Liver (tissue), 9 donors: ENCODE data around the gene SCGB1D4. TPM values are rescaled to one million over a fixed set of nuclear protein-coding genes. Genes with fewer than 3 reads are reported as not detected.

Experiments
- DNase-seq: peaks from one replicate; pipeline ENCODE4 v3.0.0-alpha.2; 2017; ENCODE audit warnings: low spot score
- H3K27ac ChIP-seq, 2 donors: one replicate each; pipeline ENCODE4 v1.7.0; 2013; ENCODE audit warnings: inconsistent platforms in 2 of 2, low read length in 2 of 2, control low read depth in 1 of 2, low read depth in 1 of 2, mild to moderate bottlenecking in 1 of 2
- H3K27me3 ChIP-seq, 4 donors: one replicate each; pipeline versions ENCODE4 v1.6.1 to v1.7.0; 2013; ENCODE audit warnings: low read length in 3 of 4, inconsistent platforms in 1 of 4, mild to moderate bottlenecking in 1 of 4, moderate library complexity in 1 of 4; ENCODE audit not compliant: control insufficient read depth in 4 of 4, insufficient read depth in 4 of 4
- H3K36me3 ChIP-seq, 4 donors: one replicate each; pipeline versions ENCODE4 v1.6.1 to v1.7.0; 2013; ENCODE audit warnings: low read length in 3 of 4, mild to moderate bottlenecking in 3 of 4, low read depth in 1 of 4, moderate library complexity in 1 of 4; ENCODE audit not compliant: control insufficient read depth in 4 of 4, insufficient read depth in 3 of 4
- H3K4me1 ChIP-seq, 4 donors: one replicate each; pipeline versions ENCODE4 v1.6.1 to v1.7.0; 2013; ENCODE audit warnings: low read length in 3 of 4, mild to moderate bottlenecking in 3 of 4, moderate library complexity in 1 of 4; ENCODE audit not compliant: control insufficient read depth in 4 of 4, insufficient read depth in 4 of 4
- H3K4me3 ChIP-seq, 3 donors: one replicate each; pipeline versions ENCODE4 v1.6.1 to v1.7.0; 2013; ENCODE audit warnings: low read length in 3 of 3, control low read depth in 1 of 3, low read depth in 1 of 3, mild to moderate bottlenecking in 1 of 3
- H3K9ac ChIP-seq, 2 donors: one replicate each; pipeline ENCODE4 v1.7.0; 2013; ENCODE audit warnings: low read length in 2 of 2, mild to moderate bottlenecking in 2 of 2, moderate library complexity in 2 of 2, control low read depth in 1 of 2, low read depth in 1 of 2
- H3K9me3 ChIP-seq, 4 donors: one replicate each; pipeline versions ENCODE4 v1.6.1 to v1.7.0; 2013; ENCODE audit warnings: low read length in 3 of 4; ENCODE audit not compliant: control insufficient read depth in 4 of 4
- ATF3 ChIP-seq: IDR thresholded peaks from 2 replicates; pipeline ENCODE4 v1.6.1; 2016; ENCODE audit warnings: antibody characterized with exemption
- CTCF ChIP-seq: fragments of 150-350 bp; IDR thresholded peaks from 2 replicates; pipeline ENCODE4 v1.5.1; 2017; ENCODE audit warnings: improper control_type of control experiment, low read depth, low read length; ENCODE audit not compliant: missing input control
- EGR1 ChIP-seq, 2 donors: IDR thresholded peaks; 2 replicates each; pipeline ENCODE4 v1.6.1; 2016 to 2018; ENCODE audit warnings: antibody characterized with exemption in 2 of 2, low read depth in 2 of 2
- FOXA1 ChIP-seq: IDR thresholded peaks from 2 replicates; pipeline ENCODE4 v1.6.1; 2016; ENCODE audit warnings: antibody characterized with exemption
- FOXA2 ChIP-seq: IDR thresholded peaks from 2 replicates; pipeline ENCODE4 v1.6.1; 2016; ENCODE audit warnings: antibody characterized with exemption
- GABPA ChIP-seq, 2 donors: IDR thresholded peaks in 1 of 2; conservative IDR thresholded peaks in 1 of 2; 2 replicates each; pipeline ENCODE4 v1.6.1; 2016; ENCODE audit warnings: antibody characterized with exemption in 2 of 2, mild to moderate bottlenecking in 1 of 2, moderate library complexity in 1 of 2
- HNF4A ChIP-seq, 2 donors: conservative IDR thresholded peaks; 2 replicates each; pipeline ENCODE4 v1.6.1; 2016; ENCODE audit warnings: antibody characterized with exemption in 2 of 2, mild to moderate bottlenecking in 2 of 2
- HNF4G ChIP-seq: IDR thresholded peaks from 2 replicates; pipeline ENCODE4 v1.6.1; 2016; ENCODE audit warnings: antibody characterized with exemption
- JUND ChIP-seq, 2 donors: IDR thresholded peaks; 2 replicates each; pipeline ENCODE4 v1.6.1; 2016; ENCODE audit warnings: antibody characterized with exemption in 2 of 2
- MAX ChIP-seq: IDR thresholded peaks from 2 replicates; pipeline ENCODE4 v1.6.1; 2016; ENCODE audit warnings: antibody characterized with exemption
- NR2F2 ChIP-seq: IDR thresholded peaks from 2 replicates; pipeline ENCODE4 v1.6.1; 2016; ENCODE audit warnings: antibody characterized with exemption
- RAD21 ChIP-seq, 2 donors: IDR thresholded peaks; 2 replicates each; pipeline ENCODE4 v1.6.1; 2016; ENCODE audit warnings: antibody characterized with exemption in 2 of 2, mild to moderate bottlenecking in 2 of 2
- REST ChIP-seq: IDR thresholded peaks from 2 replicates; pipeline ENCODE4 v1.6.1; 2016; ENCODE audit warnings: antibody characterized with exemption, mild to moderate bottlenecking
- RXRA ChIP-seq, 2 donors: IDR thresholded peaks; 2 replicates each; pipeline ENCODE4 v1.6.1; 2017 to 2018; ENCODE audit warnings: antibody characterized with exemption in 2 of 2, mild to moderate bottlenecking in 1 of 2
- SP1 ChIP-seq: IDR thresholded peaks from 2 replicates; pipeline ENCODE4 v1.6.1; 2018; ENCODE audit warnings: antibody characterized with exemption, mild to moderate bottlenecking
- TAF1 ChIP-seq: conservative IDR thresholded peaks from 2 replicates; pipeline ENCODE4 v1.6.1; 2016; ENCODE audit warnings: antibody characterized with exemption, mild to moderate bottlenecking
- YY1 ChIP-seq: IDR thresholded peaks from 2 replicates; pipeline ENCODE4 v1.6.1; 2016; ENCODE audit warnings: antibody characterized with exemption, mild to moderate bottlenecking
- ZBTB33 ChIP-seq: IDR thresholded peaks from 2 replicates; pipeline ENCODE4 v1.6.1; 2016; ENCODE audit warnings: antibody characterized with exemption
- WGBS: extraction: QIAGEN DNeasy Blood & Tissue Kit; methylation state at CpG from one replicate; pipeline ENCODE4 v1.1.7; 2013; 5-methylcytosine and 5-hydroxymethylcytosine counted together
- polyA plus RNA-seq, 2 donors: library from polyadenylated mRNA; stranded (reverse) in 1 of 2; unstranded in 1 of 2; fragments of 200-250 nt in 1 of 2; fragments of >200 nt in 1 of 2; fragmentation: Nextera tagmentation in 1 of 2; extraction: Ambion mirVana in 1 of 2; gene quantifications; one replicate each; pipeline versions ENCODE4 v1.2.1 to v1.2.3, GENCODE V29; 2013 to 2015
- total RNA-seq, 2 donors: library from RNA; depleted of rRNA; stranded (reverse); fragments of >200 nt; gene quantifications; one replicate each; pipeline ENCODE4 v1.2.3, GENCODE V29; 2014
- donor health status: healthy.
- donor health status: healthy.
- donor health status: healthy.
- donor health status: healthy.
- donor health status: healthy.

Gene SCGB1D4
- total and polyA plus RNA-seq, 4 donors: not detected

DNA sequence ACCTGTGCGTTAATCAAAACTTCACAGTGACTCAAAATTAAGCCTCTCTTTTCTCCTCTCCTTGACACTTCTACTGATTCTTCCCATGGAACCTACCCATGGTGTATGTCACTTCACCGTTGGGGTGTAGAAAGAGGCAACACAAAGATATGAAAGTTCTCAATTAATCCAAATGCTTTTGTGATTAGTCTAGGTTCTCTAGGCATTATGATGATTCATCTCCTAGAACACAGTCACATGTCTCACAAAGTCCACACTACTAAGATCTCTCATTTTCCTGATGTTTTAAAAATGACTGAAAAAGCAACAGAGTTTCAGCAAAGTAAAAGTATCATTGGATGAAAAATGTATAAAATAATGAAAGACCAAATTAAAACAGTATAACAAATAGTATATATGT lies 42.6 kb downstream of the SCGB1D4 start:
- no peak for TF ChIP-seq SP1
- TF ChIP-seq YY1: no peak
- TF ChIP-seq REST: no peak
- no peak for TF ChIP-seq MAX
- TF ChIP-seq HNF4A (conservative IDR thresholded peaks at IDR 0.05): no peak
- no peak for TF ChIP-seq GABPA (IDR thresholded peaks at IDR 0.05 in 1 of 2, conservative IDR thresholded peaks at IDR 0.05 in 1 of 2)
- TF ChIP-seq FOXA1: no peak
- no peak for TF ChIP-seq RAD21 (IDR thresholded peaks at IDR 0.05)
- no peak for TF ChIP-seq TAF1
- TF ChIP-seq RXRA (IDR thresholded peaks at IDR 0.05): no peak
- Histone ChIP-seq H3K4me1 (no peaks in the 10 kb centered on the region), H3K36me3 (no peaks in the 10 kb centered on the region), H3K27me3 (no peaks in the 10 kb centered on the region), H3K4me3 (no peak overlapping the region), H3K9me3 (peaks cover 8 to 29% (median 11%) of the 10 kb centered on the region in 4 donors), H3K27ac (no peak overlapping the region), H3K9ac (no peak overlapping the region)
- DNase-seq: no peak
- WGBS: 80% methylated on average over 2 of the region's 2 CpGs

GRCh38 chr11:62253999-62254542 lies 44.8 kb downstream of the SCGB1D4 start:
- H3K27me3 ChIP-seq: no peaks in the 10 kb centered on the region
- no peak for TF ChIP-seq RXRA (IDR thresholded peaks at IDR 0.05)
- TF ChIP-seq TAF1: no peak
- no peak for TF ChIP-seq GABPA (IDR thresholded peaks at IDR 0.05 in 1 of 2, conservative IDR thresholded peaks at IDR 0.05 in 1 of 2)
- TF ChIP-seq YY1: no peak
- TF ChIP-seq ATF3: no peak
- TF ChIP-seq ZBTB33: no peak
- no peak for TF ChIP-seq RAD21 (IDR thresholded peaks at IDR 0.05)
- no peak for TF ChIP-seq MAX
- no peak for TF ChIP-seq FOXA2
- TF ChIP-seq SP1: no peak
- TF ChIP-seq FOXA1: no peak
- no peak for TF ChIP-seq EGR1 (IDR thresholded peaks at IDR 0.05; ENCODE audit: low read depth in 2 of 2)
- no peak for TF ChIP-seq NR2F2
- no peak for TF ChIP-seq JUND (IDR thresholded peaks at IDR 0.05)
- TF ChIP-seq HNF4A (conservative IDR thresholded peaks at IDR 0.05): no peak
- TF ChIP-seq REST: no peak
- no peak for TF ChIP-seq HNF4G
- TF ChIP-seq CTCF: no peak
- peaks cover 8 to 43% (median 16%) of the 10 kb centered on the region in 4 donors for H3K9me3 ChIP-seq
- 64% methylated on average over 3 of the region's 3 CpGs for WGBS
- no peak overlapping the region for H3K27ac ChIP-seq
- H3K36me3 ChIP-seq: no peaks in the 10 kb centered on the region
- H3K4me1 ChIP-seq: no peaks in the 10 kb centered on the region
- H3K9ac ChIP-seq: no peak overlapping the region
- DNase-seq: no peak
- no peak overlapping the region for H3K4me3 ChIP-seq
